T-helper 1 cell treated with Interleukin-12 subunit alpha and Interleukin-12 subunit beta and Interleukin-4 antibody, amounts not matched to agents 30 ng/mL and 1 ng/mL, for 36 hours (primary cell): Measurements from ENCODE around the gene TM7SF3. TPM values are rescaled to one million over a fixed set of nuclear protein-coding genes. Genes with fewer than 3 reads are reported as not detected.

Source experiments
- intact Hi-C: fragments of 100-400 bp; cut with micrococcal nuclease; formaldehyde crosslinking; loops from one replicate; pipeline ENCODE4 v1.15.1; 2024
- total RNA-seq: library from RNA; stranded (reverse); gene quantifications from 2 replicates; pipeline ENCODE4 v1.2.3, GENCODE V29; 2022

TM7SF3 gene
- total RNA-seq, 1 donor from 2014 or later = 54.1 TPM

DNA sequence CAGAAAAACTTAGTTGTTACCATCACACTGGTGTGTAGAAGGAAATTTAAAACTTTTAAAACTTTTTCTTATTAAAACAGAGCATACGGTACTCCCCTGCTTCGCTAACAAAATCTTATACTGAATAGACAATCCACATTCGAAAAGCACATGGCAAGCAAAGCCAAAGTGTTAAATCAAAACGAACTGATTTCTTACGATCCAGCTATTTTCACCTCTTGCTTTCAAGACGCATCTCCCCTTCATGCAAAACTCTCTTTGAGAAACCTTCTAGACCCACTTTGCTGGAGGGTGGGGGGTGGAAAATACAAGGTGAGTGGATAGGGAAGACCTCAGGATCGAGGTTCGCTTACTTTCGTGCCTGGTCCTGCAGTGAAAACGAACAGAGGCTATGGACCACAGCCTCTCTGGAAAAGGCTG is 76.7 kb downstream of the TM7SF3 start:
- intact Hi-C loops = loop anchor here (1.0 to 5.0 kb wide), 5 partner anchors 53 to 1885 kb away; partner anchors contain the start of genes KLHL42, MANSC4 and MRPS35

DNA sequence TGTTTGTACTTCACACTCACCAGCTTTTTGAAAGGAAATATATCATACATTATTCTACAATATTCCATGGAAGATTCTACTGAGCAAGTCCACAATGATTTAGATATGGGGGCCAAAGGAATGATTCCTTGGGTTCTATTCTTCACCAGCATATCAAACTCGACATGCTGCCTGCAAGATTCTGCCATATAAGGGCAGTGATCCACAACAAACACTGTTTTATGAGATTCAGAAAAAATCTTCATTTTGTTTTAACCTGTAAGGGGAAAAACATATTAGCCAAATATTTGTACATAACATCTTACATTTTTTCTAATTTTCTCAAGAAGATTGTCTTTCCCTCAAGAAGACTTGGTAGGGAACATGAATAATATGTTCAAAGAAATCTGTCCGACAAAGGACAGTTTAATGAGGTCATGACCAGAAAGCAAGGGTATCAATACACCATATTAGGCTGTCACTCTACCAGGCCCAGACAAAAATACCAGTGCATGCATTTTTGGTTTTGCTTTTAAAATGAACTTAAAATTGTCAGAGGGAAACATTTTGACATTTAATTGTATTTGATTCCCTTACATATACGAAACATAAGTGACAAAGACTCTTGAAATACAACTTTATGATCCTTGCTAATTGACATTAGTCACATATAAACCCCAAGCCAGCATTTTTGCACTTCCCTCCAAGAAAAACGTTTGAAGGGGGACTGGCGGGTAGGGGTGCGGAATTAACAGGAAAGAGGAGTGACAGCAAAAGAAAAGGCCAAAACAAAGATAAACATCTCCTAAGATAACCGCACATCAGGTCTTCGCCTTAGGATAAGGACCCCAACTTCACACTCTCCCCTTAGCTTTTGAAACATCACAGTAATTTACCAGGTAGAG is 77.4 kb downstream of the TM7SF3 start:
- intact Hi-C loops = loop anchor here (1.0 to 5.0 kb wide), 5 partner anchors 52 to 1884 kb away; partner anchors contain the start of genes KLHL42, MANSC4 and MRPS35

DNA sequence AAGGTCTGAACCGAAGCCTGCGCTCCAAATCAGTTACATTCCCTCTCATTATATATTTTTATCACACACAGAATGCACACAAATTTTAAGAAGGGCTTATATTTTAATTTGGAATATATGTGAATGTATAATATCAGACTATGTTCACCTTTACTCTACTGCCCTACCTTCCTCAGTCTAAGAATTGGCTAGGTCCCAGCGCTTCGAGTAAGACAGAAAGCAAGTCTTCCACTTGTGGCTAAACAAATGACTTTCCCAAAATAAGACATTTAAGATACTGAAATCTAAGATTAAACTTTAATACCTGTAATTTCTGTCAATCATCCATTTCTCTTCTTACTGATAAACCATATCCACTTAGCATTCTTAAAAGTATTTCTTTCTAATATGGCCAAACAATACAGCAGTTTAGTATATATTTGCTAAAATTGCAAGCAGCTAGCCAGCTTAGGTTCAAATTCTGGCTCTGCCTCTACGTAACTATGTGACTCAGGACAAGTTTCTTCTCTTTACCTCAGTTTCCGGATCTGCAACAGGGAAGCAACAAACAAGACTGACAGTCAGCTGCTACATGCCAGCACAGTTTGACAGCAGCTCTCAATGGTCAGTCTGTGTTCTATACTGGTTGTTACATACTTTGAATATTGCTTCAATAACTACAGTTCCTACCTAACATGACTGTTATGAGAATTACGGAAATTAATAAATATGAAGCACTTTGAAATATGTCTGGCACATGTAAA is 78.4 kb downstream of the TM7SF3 start:
- intact Hi-C loops = loop anchor here (2.0 to 5.0 kb wide), 4 partner anchors 51 to 1884 kb away; partner anchors contain the start of genes KLHL42 and MANSC4

DNA sequence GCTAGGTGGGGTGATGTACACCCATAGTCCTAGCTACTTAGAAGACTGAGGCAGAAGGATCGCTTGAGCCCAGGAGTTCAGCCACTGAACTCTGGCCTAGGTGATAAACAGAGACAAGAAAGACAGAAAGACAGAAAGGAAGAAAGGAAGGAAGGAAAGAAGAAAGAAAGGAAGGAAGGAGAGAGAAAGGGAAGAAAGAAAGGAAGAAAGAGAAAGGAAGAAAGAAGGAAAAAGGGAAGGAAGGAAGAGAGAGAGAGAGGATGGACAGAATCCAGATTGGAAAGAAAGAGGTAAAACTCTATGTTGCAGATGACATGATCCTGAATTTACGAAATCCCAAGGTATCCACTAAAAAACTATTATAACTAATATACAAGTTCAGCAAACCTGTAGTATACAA is 84.6 kb downstream of the TM7SF3 start:
- intact Hi-C loops = no loop called here

DNA sequence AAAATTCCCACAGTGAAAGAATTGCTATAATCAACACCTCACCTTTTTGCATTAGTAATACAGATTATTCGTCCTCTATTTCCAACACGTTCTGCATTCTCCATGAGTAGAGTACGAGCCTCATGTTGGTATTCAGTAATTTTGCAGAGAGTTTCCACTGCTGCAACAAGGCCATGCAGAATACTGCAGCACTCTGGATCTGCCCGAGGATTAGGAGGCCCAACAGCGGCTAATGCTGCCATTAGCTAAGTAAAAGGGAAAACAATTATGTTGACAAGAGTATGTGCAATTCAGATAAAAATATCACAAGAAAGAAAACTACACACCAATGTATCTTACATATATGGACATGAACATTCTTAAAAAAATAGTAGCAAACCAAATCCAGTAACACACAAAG is 85.5 kb downstream of the TM7SF3 start:
- intact Hi-C loops = no loop called here

Other genes with a start within 250 kb of the TM7SF3 start
- 47.9 and 60.9 TPM in 2 replicates for gene ITPR2, start 181.2 kb downstream of the TM7SF3 start, total RNA-seq
- 37.4 and 37.7 TPM in 2 replicates for gene INTS13, start 76.4 kb downstream of the TM7SF3 start, total RNA-seq
- gene FGFR1OP2, start 75.9 kb downstream of the TM7SF3 start, total RNA-seq = 71.8 and 77.6 TPM in 2 replicates
- gene MED21, start 8.2 kb upstream of the TM7SF3 start, total RNA-seq = 38.4 and 46.5 TPM in 2 replicates
- not detected in 2 replicates for gene C12orf71, start 68.2 kb upstream of the TM7SF3 start, total RNA-seq
- gene STK38L, start 229.9 kb upstream of the TM7SF3 start, total RNA-seq = 24.6 and 26.3 TPM in 2 replicates